Stomach smooth muscle (tissue), 2 donors: ENCODE data around the gene PPP2R1B.
A peak's percentile ranks its signal among the peaks of the same experiment; 100 is the strongest.

Experiments
- H3K27ac ChIP-seq: one replicate; pipeline ENCODE4 v1.7.0; 2013; ENCODE audit warnings: mild to moderate bottlenecking, low read length, inconsistent platforms
- H3K27me3 ChIP-seq, 2 donors: one replicate each; pipeline ENCODE4 v1.7.0; 2013; ENCODE audit warnings: low read length in 2 of 2; ENCODE audit not compliant: insufficient read depth in 2 of 2, control insufficient read depth in 1 of 2
- H3K36me3 ChIP-seq, 2 donors: one replicate each; pipeline ENCODE4 v1.7.0; 2013; ENCODE audit warnings: low read length in 2 of 2; ENCODE audit not compliant: control insufficient read depth in 2 of 2, insufficient read depth in 2 of 2
- H3K4me1 ChIP-seq: one replicate; pipeline ENCODE4 v1.7.0; 2013; ENCODE audit warnings: low read length; ENCODE audit not compliant: control insufficient read depth, insufficient read depth
- H3K4me3 ChIP-seq, 2 donors: one replicate each; pipeline ENCODE4 v1.7.0; 2013; ENCODE audit warnings: low read length in 2 of 2
- H3K9ac ChIP-seq, 2 donors: one replicate each; pipeline ENCODE4 v1.7.0; 2013; ENCODE audit warnings: low read length in 2 of 2, mild to moderate bottlenecking in 1 of 2
- H3K9me3 ChIP-seq, 2 donors: one replicate each; pipeline ENCODE4 v1.7.0; 2013; ENCODE audit warnings: low read length in 2 of 2; ENCODE audit not compliant: control insufficient read depth in 2 of 2
- donor health status: healthy.
- donor health status: Pancreatic carcinoma.

PPP2R1B gene

GRCh38 chr11:111798279-111798678 lies 32.1 kb upstream of the PPP2R1B start:
- Histone ChIP-seq H3K27ac (no peak overlapping the region), H3K36me3 (peaks cover 7 to 10% of the 10 kb centered on the region in 2 donors), H3K9me3 (peaks cover 0 to 6% of the 10 kb centered on the region in 2 donors), H3K9ac (no peak overlapping the region), H3K4me3 (no peak overlapping the region), H3K4me1 (no peaks in the 10 kb centered on the region), H3K27me3 (no peaks in the 10 kb centered on the region)

DNA sequence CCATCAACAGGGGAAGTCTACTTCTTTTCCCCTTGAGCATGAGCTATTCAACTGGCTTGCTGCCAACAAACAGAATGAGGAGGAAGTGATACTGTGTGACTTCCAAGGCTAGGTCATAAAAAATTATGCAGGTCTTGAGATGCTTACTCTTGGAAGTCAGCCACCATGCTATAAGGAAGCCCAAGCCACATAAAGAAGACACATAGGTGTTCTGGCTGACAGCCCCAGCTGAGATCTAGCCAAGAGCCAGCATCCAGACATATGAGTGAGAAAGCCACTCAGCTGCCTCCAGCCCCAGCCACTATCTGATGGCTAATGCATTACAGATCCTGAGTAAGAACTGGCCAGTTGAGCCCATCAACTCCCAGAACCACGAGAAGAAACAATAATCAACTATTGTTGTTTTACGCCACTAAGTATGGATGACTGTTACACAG lies 31.0 kb upstream of the PPP2R1B start:
- H3K4me1 ChIP-seq: no peaks in the 10 kb centered on the region
- H3K27ac ChIP-seq: no peak overlapping the region

GRCh38 chr11:111796696-111797095 lies 30.5 kb upstream of the PPP2R1B start:
- Histone ChIP-seq H3K9me3 (peaks cover 0 to 6% of the 10 kb centered on the region in 2 donors), H3K27ac (no peak overlapping the region), H3K4me1 (no peaks in the 10 kb centered on the region), H3K9ac (no peak overlapping the region), H3K27me3 (no peaks in the 10 kb centered on the region), H3K4me3 (no peak overlapping the region), H3K36me3 (peaks cover 4 to 5% of the 10 kb centered on the region in 2 donors)

More for the DNA sequence above, 31.0 kb upstream of the PPP2R1B start:
- no peaks in the 10 kb centered on the region for H3K27me3 ChIP-seq
- no peak overlapping the region for H3K9ac ChIP-seq
- H3K9me3 ChIP-seq: peaks cover 0 to 6% of the 10 kb centered on the region in 2 donors
- H3K36me3 ChIP-seq: peaks cover 4 to 9% of the 10 kb centered on the region in 2 donors
- no peak overlapping the region for H3K4me3 ChIP-seq

- H3K27me3 ChIP-seq: no peaks in the 10 kb centered on the region
- peaks cover 0 to 6% of the 10 kb centered on the region in 2 donors for H3K9me3 ChIP-seq
- H3K4me1 ChIP-seq: no peaks in the 10 kb centered on the region
- H3K27ac ChIP-seq: peak overlapping the region; percentile 18
- H3K36me3 ChIP-seq: peaks cover 5 to 8% of the 10 kb centered on the region in 2 donors
- no peak overlapping the region for H3K4me3 ChIP-seq
- no peak overlapping the region for H3K9ac ChIP-seq
These were observed 29.3 kb upstream of the PPP2R1B start for GRCh38 chr11:111795334-111795985.

GRCh38 chr11:111793863-111794262 lies 27.7 kb upstream of the PPP2R1B start:
- peaks cover 5 to 8% of the 10 kb centered on the region in 2 donors for H3K36me3 ChIP-seq
- no peaks in the 10 kb centered on the region for H3K27me3 ChIP-seq
- H3K4me3 ChIP-seq: no peak overlapping the region
- no peak overlapping the region for H3K9ac ChIP-seq
- no peak overlapping the region for H3K27ac ChIP-seq
- no peaks in the 10 kb centered on the region for H3K4me1 ChIP-seq
- H3K9me3 ChIP-seq: peaks cover 0 to 6% of the 10 kb centered on the region in 2 donors

DNA sequence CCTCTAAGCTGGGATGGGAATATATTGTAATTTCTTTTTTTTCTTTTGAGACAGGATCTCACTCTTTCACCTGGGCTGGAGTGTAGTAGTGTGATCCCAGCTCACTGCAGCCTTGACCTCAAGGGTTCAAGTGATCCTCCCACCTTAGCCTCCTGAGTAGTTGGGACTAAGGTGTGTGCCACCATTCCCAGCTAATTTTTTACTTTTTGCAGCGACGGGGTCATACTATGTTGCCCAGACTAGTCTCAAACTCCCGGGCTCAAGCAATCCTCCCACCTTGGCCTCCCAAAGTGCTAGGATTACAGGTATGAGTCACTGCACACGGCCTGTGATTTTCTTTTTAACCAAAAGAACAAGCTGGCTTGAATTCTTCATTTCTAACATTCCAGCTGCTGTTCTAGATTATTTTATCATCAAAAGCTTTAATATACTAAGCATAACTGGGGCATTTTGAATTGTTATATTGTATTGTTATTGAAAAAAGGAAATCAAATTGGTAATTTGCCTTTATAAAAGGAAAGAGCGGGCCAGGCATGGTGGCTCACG lies 26.8 kb upstream of the PPP2R1B start:
- peaks cover 2% of the 10 kb centered on the region for H3K4me1 ChIP-seq
- peaks cover 3 to 8% of the 10 kb centered on the region in 2 donors for H3K36me3 ChIP-seq
- H3K4me3 ChIP-seq: no peak overlapping the region
- no peaks in the 10 kb centered on the region for H3K27me3 ChIP-seq
- no peak overlapping the region for H3K27ac ChIP-seq
- H3K9me3 ChIP-seq: peaks cover 0 to 6% of the 10 kb centered on the region in 2 donors
- H3K9ac ChIP-seq: no peak overlapping the region

- Histone ChIP-seq H3K9me3 (peaks cover 0 to 2% of the 10 kb centered on the region in 2 donors), H3K9ac (no peak overlapping the region), H3K27ac (no peak overlapping the region), H3K36me3 (peaks cover 3 to 8% of the 10 kb centered on the region in 2 donors), H3K4me3 (no peak overlapping the region), H3K27me3 (no peaks in the 10 kb centered on the region), H3K4me1 (peaks cover 3% of the 10 kb centered on the region)
These were observed 26.1 kb upstream of the PPP2R1B start for GRCh38 chr11:111792314-111792713.

DNA sequence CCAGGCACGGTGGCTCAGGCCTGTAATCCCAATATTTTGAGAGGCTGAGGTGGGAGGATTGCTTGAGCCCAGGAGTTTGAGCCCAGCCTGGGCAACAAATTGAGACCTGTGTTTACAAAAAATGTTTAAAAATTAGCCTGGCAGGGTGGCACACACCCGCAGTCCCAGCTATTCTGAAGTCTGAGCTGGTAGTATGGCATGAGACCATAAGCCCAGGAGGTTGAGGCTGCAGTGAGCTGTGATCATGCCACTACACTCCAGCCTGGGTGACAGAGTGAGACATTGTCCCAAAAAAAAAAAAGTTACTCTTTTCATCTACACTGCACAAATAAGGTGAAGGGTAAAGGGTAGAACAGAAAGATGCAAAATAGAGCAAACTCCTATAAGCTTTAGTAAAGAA lies 22.3 kb upstream of the PPP2R1B start:
- H3K36me3 ChIP-seq: peaks cover 11 to 14% of the 10 kb centered on the region in 2 donors

GRCh38 chr11:111788051-111788450 lies 21.9 kb upstream of the PPP2R1B start:
- H3K27ac ChIP-seq: peak overlapping the region; percentile 31
- peaks cover 3% of the 10 kb centered on the region for H3K4me1 ChIP-seq
- H3K9me3 ChIP-seq: no peaks in the 10 kb centered on the region
- H3K9ac ChIP-seq: no peak overlapping the region
- H3K27me3 ChIP-seq: no peaks in the 10 kb centered on the region
- peaks cover 11 to 14% of the 10 kb centered on the region in 2 donors for H3K36me3 ChIP-seq
- no peak overlapping the region for H3K4me3 ChIP-seq

More for the DNA sequence above, 22.3 kb upstream of the PPP2R1B start:
- Histone ChIP-seq H3K27ac (peak overlapping the region; percentile 31), H3K4me1 (peaks cover 3% of the 10 kb centered on the region), H3K27me3 (no peaks in the 10 kb centered on the region), H3K9ac (no peak overlapping the region), H3K9me3 (no peaks in the 10 kb centered on the region), H3K4me3 (no peak overlapping the region)

DNA sequence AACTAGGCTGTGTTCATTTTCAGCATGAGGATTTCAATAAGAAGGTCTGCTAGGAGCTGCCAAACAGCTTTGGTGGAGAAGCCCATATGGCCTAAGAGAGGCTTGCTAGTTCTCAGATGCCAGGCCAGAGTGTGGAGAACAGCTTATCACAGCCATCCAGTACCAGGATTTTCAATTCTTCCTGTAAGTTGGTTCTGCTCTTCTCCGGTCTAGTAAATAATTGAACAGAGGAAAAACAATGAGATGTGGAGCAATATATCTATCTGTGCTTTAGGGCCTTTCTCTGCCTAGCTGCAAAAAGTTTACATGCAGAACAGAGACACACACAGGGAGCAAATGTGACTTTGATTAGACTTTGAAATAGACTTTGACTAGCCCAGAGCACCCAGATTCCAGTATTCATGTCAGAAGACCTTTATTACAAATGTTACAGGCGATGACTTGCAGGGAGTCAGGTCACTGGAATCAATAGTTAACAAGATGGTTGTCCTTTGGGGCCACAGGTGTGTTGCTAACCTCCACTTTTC lies 19.8 kb upstream of the PPP2R1B start:
- H3K9me3 ChIP-seq: no peaks in the 10 kb centered on the region
- peaks cover 7 to 14% of the 10 kb centered on the region in 2 donors for H3K36me3 ChIP-seq
- H3K9ac ChIP-seq: no peak overlapping the region
- peaks cover 3% of the 10 kb centered on the region for H3K4me1 ChIP-seq
- no peak overlapping the region for H3K4me3 ChIP-seq
- no peaks in the 10 kb centered on the region for H3K27me3 ChIP-seq
- no peak overlapping the region for H3K27ac ChIP-seq

- H3K9ac ChIP-seq: no peak overlapping the region
- H3K27ac ChIP-seq: no peak overlapping the region
- H3K9me3 ChIP-seq: no peaks in the 10 kb centered on the region
- no peaks in the 10 kb centered on the region for H3K27me3 ChIP-seq
- H3K4me3 ChIP-seq: no peak overlapping the region
- peaks cover 7 to 14% of the 10 kb centered on the region in 2 donors for H3K36me3 ChIP-seq
- H3K4me1 ChIP-seq: peaks cover 3% of the 10 kb centered on the region
These were observed 18.9 kb upstream of the PPP2R1B start for GRCh38 chr11:111785076-111785475.
